ENCODE data around the gene ASGR2. TPM values are rescaled to one million over a fixed set of nuclear protein-coding genes. Genes with fewer than 3 reads are reported as not detected.

ASGR2 gene
- polyA plus RNA-seq, 3 donors, result 1.2 to 1.5 (median 1.4) TPM

DNA sequence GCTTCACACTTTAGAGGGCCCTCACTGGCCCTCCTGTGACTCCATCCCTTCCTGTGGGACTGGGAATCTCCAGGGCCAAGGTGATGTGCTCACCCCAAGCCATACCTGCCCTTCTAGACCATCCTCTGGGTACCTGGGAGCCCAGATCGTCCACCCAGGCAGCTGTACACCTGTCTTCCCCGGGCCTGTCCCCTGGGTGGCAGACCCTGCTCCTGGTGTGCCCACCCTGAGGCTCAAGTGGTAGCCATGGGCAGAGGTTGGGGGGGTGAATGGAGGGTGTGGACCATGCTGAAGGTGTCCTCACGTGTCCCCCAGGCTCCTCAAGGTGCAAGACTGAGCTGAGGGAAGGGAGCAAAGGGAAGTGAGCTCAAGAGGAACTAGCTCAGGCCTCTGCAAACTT lies 43.9 kb downstream of the ASGR2 start:
- no peak for DNase-seq (ENCODE audit: low read depth in 3 of 3, low spot score in 2 of 3)

DNA sequence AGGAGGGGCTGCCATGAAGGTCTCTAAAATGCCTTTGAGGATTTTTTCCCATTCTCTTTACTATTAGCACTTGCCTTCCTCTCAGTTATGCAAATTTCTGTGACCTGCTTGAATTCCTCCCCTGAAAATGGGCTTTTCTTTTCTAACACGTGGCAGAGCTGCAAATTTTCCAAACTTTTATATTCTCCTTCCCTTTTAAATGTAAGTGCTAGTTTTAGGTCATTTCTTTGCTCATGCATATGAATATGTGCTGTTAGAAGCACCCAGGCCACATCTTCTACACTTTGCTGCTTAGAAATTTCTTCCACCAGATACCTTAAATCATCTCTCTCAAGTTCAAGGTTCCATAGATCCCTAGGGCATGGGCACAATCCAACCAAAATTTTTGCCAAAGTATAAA lies 46.4 kb downstream of the ASGR2 start:
- DNase-seq (ENCODE audit: low read depth in 3 of 3, low spot score in 2 of 3), result no peak

DNA sequence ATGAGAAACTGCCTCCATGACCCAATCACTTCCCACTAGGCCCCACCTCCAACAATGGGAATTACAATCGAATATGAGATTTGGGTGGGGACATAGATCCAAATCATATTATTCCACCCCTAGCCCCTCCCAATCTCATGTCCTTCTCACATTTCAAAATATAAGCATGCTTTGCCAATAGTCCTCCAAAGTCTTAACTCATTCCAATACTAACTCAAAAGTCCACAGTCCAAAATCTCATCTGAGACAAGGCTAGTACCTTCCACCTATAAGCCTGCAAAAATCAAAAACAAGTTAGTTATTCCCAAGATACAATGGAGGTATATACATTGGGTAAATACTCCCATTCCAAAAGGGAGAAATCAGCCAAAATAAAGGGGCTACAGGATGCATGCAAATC lies 47.4 kb downstream of the ASGR2 start:
- DNase-seq (ENCODE audit: low read depth in 3 of 3, low spot score in 2 of 3), result no peak

DNA sequence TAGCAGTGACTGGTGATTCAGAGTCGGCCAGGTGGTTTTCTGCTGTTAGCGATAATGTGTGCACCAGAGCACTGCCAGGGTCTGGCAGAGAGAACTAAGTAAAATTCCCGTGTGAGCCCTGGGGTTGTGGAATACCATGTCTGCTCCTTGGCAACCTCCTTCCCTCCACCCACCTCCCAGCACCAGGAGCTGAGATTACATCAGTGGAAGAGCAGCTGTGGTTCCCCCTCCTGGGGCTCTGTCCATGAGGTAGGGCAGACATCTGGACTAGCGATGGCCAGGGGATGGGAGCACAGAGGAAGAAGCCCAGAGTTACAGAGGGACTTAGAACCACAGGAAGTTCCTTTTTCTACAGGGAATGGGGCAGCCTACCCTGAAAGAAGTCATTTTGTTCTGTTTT lies 50.4 kb downstream of the ASGR2 start:
- no peak for DNase-seq (ENCODE audit: low read depth in 3 of 3, low spot score in 2 of 3)

DNA sequence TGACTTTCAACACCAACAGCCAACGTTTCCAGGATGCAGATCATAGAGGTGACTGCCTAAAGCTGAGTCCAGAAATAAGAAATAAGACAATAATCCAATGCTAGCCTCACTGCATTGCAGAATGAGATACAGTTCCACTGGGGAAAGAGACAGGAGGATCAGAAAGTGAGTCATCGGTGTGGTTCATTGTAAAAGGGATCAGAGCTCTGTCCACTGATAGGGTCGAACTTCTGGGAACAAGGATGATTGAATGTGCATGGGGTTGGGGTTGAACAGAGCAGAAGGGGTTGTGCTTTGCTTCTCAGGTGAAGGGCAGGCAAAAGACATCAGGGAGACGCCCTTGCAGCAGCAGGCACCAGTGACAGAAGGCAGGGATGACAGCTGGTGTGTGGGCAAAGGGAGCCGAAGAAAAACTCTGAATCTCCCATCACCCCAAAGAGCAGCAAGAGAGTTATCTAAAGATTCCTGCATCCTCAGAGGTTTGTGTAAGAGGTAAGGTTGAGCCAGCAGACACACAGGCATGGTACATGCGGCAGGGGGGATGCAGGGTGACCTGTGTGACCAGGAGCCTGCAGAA lies 51.0 kb downstream of the ASGR2 start:
- no peak for DNase-seq (ENCODE audit: low read depth in 3 of 3, low spot score in 2 of 3)

DNA sequence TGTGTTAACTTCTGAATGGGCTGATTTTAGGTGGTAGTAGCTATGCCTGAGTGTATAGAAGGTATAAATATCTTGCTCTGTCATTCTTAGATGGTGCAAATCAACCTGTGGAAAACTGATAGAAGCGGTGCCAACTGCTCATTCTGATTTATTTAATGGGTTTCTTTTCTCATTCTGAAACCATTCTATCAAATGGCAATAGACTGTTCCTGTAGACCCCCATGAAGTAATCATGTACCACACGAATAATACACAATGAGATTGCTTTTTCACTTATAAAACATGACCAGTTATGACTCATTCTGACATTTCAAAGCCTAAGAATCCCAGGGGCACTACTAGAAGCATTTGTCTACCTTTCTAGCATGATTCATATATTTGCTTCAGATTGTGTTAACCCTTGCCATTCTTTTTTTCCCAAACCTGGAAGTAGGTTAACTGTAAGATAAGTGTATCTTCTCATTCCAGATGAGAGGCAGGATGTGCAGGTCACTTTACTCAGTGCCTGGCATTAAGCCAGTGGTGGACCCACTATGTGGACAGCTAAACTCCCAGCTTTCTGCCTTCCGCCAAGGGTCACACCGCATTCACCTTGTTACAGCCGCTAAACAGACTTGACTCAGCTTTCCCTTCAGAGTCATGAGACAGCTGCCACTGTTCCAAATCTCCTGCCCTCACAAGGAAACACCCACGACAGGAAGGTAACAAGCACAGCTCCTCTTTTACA lies 54.3 kb downstream of the ASGR2 start:
- no peak for DNase-seq (ENCODE audit: low read depth in 3 of 3, low spot score in 2 of 3)

DNA sequence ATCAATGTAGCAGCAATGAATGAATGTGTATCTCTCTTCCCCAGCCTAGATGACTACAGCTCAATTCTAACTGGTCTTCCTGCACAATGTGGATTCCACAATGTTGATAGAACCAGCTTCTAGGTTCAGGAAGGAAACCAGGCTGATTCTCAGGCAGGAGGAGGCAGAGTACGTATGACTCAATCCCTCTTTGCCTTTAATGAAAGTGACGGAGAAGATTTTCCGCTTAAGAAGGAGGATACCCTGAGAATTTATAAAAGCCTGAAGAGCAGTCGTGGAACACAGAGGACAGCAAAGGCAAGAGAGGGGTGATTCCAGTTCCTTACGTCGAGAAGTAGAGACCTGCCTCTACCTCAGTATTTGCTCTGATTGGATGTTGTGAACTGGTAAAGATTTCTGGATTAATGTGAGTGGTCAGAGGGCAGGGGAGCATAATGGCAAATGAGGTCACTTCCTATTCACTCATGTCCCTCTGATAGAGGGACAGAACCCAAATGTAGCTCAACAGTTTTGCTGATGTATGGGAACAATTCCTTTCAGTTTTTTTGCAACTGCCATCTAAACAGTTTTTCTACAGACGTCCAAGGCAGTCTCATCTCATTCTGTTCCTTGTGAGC lies 55.7 kb downstream of the ASGR2 start:
- no peak for DNase-seq (ENCODE audit: low read depth in 3 of 3, low spot score in 2 of 3)

DNA sequence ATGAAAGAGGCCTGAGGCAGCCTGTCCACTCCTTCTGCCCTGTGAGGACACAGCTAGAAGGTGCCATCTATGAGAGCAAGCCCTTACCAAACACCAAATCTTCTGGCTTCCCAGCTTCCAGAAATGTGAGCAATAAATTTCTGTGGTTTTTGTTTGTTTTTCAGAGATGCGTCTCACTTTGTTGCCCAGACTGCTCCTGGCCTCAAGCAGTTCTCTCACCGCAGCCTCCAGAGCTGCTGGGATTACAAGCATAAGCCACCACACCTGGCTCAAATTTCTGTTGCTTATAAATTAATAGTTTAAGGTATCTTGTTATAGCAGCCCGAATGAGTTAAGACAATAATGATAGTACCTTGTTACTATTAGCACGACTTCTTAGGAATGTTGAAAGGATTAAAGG lies 58.2 kb downstream of the ASGR2 start:
- DNase-seq (ENCODE audit: low read depth in 3 of 3, low spot score in 2 of 3), result no peak

Other genes starting within 250 kb of the ASGR2 start
- gene ALOX12, start 118.8 kb downstream of the ASGR2 start, polyA plus RNA-seq (ENCODE audit: insufficient read length in 3 of 3), result 1 to 10 TPM; 1.8 to 2.8 (median 2.1) TPM
- 100 to 1,000 TPM; 162 to 188 (median 171) TPM for gene RNASEK, start 102.2 kb downstream of the ASGR2 start, polyA plus RNA-seq (ENCODE audit: insufficient read length in 3 of 3)
- gene BCL6B, start 91.8 kb downstream of the ASGR2 start, polyA plus RNA-seq (ENCODE audit: insufficient read length in 3 of 3), result 10 to 100 TPM; 25.3 to 27.7 (median 25.4) TPM
- gene SLC16A13, start 78.8 kb downstream of the ASGR2 start, polyA plus RNA-seq (ENCODE audit: insufficient read length in 3 of 3), result 1 to 10 TPM; 2.4 to 3.3 (median 2.4) TPM
- under 1 TPM; 0.29 to 0.55 (median 0.34) TPM for gene SLC16A11, start 70.7 kb downstream of the ASGR2 start, polyA plus RNA-seq (ENCODE audit: insufficient read length in 3 of 3)
- 1 to 10 TPM; 1.2 to 1.9 (median 1.6) TPM for gene CLEC10A, start 34.6 kb downstream of the ASGR2 start, polyA plus RNA-seq (ENCODE audit: insufficient read length in 3 of 3)
- gene ASGR1, start 64.5 kb upstream of the ASGR2 start, polyA plus RNA-seq (ENCODE audit: insufficient read length in 3 of 3), result 1 to 10 TPM; 5.3 to 6.7 (median 5.7) TPM
- gene DLG4, start 105.0 kb upstream of the ASGR2 start, polyA plus RNA-seq (ENCODE audit: insufficient read length in 3 of 3), result 10 to 100 TPM; 22.5 to 25.2 (median 22.8) TPM
- gene ACADVL, start 105.1 kb upstream of the ASGR2 start, polyA plus RNA-seq (ENCODE audit: insufficient read length in 3 of 3), result 100 to 1,000 TPM; 371 to 476 (median 439) TPM
- gene DVL2, start 119.7 kb upstream of the ASGR2 start, polyA plus RNA-seq (ENCODE audit: insufficient read length in 3 of 3), result 10 to 100 TPM; 44.4 to 52.4 (median 44.8) TPM
- gene PHF23, start 124.6 kb upstream of the ASGR2 start, polyA plus RNA-seq (ENCODE audit: insufficient read length in 3 of 3), result 10 to 100 TPM; 51.1 to 60.7 (median 53.7) TPM
- gene GABARAP, start 127.6 kb upstream of the ASGR2 start, polyA plus RNA-seq (ENCODE audit: insufficient read length in 3 of 3), result 100 to 1,000 TPM; 466 to 495 (median 468) TPM
- 100 to 1,000 TPM; 142 to 144 (median 142) TPM for gene CTDNEP1, start 136.9 kb upstream of the ASGR2 start, polyA plus RNA-seq (ENCODE audit: insufficient read length in 3 of 3)
- gene ELP5, start 137.4 kb upstream of the ASGR2 start, polyA plus RNA-seq (ENCODE audit: insufficient read length in 3 of 3), result 10 to 100 TPM; 48.1 to 53.1 (median 51.8) TPM
- gene CLDN7, start 147.7 kb upstream of the ASGR2 start, polyA plus RNA-seq (ENCODE audit: insufficient read length in 3 of 3), result 10 to 100 TPM; 37.3 to 47.0 (median 46.1) TPM
- 1 to 10 TPM; 1.6 to 2.2 (median 2.0) TPM for gene SLC2A4, start 166.9 kb upstream of the ASGR2 start, polyA plus RNA-seq (ENCODE audit: insufficient read length in 3 of 3)
- 1 to 10 TPM; 1.8 to 3.1 (median 2.8) TPM for gene YBX2, start 179.8 kb upstream of the ASGR2 start, polyA plus RNA-seq (ENCODE audit: insufficient read length in 3 of 3)
- gene EIF5A, start 192.8 kb upstream of the ASGR2 start, polyA plus RNA-seq (ENCODE audit: insufficient read length in 3 of 3), result 100 to 1,000 TPM; 280 to 329 (median 326) TPM
- 10 to 100 TPM; 85.8 to 96.1 (median 87.8) TPM for gene GPS2, start 200.5 kb upstream of the ASGR2 start, polyA plus RNA-seq (ENCODE audit: insufficient read length in 3 of 3)
- gene NEURL4, start 214.5 kb upstream of the ASGR2 start, polyA plus RNA-seq (ENCODE audit: insufficient read length in 3 of 3), result 10 to 100 TPM; 23.4 to 27.7 (median 24.7) TPM
- gene ACAP1, start 221.7 kb upstream of the ASGR2 start, polyA plus RNA-seq (ENCODE audit: insufficient read length in 3 of 3), result 1 to 10 TPM; 4.6 to 6.0 (median 5.7) TPM
- gene KCTD11, start 237.3 kb upstream of the ASGR2 start, polyA plus RNA-seq (ENCODE audit: insufficient read length in 3 of 3), result 10 to 100 TPM; 11.7 to 12.7 (median 11.7) TPM
- not detected for gene TMEM95, start 240.3 kb upstream of the ASGR2 start, polyA plus RNA-seq (ENCODE audit: insufficient read length in 3 of 3)

Data from right renal cortex interstitium (tissue), 3 donors.